GM19372 (cell line): ENCODE data around the gene GAREM2.

Source experiments
- ATAC-seq: cut with Tn5 transposase; IDR thresholded peaks from one replicate; pipeline ENCODE4 v1.9.1; 2021; ENCODE audit warnings: mild to moderate bottlenecking, low read depth, moderate library complexity; ENCODE audit not compliant: unreplicated experiment

GAREM2 gene

DNA sequence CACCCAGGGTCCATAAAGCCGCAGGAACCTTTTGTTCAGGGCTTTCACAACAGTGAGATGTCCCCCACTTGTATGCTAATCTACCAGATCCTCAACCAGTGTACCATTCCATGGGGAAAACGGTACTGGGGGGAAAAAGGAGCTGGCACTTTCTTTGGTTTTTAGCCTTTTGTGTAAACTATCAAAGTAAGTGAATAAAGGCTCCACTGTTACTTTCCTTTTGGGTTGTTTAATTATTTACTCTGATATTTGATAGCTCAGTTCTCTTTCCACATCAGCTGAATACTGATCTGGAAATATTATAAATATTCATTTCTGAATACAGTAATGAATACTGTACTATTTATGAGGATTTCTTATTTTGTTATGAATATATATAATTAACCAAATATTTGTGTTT is 51.2 kb downstream of the GAREM2 start:
- ATAC-seq = no peak

- no peak for ATAC-seq
Measured at GRCh38 chr2:26229595-26229994, 56.7 kb downstream of the GAREM2 start.

DNA sequence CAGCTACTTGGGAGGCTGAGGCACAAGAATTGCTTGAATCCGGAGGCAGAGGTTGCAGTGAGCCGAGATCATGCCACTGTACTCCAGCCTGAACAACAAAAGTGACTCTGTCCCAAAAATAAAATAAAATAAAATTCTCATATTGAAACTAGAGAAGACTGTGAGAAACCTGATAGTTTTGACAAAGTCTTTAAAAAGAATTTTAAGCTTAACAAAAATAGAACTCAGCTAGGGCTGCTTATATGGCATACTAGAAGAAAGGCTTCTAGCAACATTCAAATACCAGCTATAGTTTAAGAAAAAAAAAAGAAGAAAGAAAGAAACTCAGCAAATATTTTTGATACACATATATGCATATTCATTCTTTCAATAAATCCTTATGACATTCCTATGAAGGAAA is 57.9 kb downstream of the GAREM2 start:
- ATAC-seq = no peak

DNA sequence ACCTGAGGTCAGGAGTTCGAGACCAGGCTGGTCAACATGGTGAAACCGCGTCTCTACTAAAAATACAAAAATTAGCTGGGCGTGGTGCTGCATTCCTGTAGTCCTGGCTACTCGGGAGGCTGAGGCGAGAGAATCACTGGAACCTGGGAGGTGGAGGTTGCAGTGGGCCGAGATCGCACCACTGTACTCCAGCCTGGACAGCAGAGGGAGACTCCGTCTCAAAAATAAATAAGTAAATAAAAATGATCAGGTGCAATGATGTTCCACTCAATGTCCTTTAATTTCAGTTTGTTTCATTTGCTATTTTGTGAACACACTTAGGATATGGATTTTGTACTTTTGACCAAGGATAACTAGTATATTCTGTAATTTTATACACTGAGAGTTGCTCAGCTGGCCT is 62.2 kb downstream of the GAREM2 start:
- ATAC-seq = no peak

DNA sequence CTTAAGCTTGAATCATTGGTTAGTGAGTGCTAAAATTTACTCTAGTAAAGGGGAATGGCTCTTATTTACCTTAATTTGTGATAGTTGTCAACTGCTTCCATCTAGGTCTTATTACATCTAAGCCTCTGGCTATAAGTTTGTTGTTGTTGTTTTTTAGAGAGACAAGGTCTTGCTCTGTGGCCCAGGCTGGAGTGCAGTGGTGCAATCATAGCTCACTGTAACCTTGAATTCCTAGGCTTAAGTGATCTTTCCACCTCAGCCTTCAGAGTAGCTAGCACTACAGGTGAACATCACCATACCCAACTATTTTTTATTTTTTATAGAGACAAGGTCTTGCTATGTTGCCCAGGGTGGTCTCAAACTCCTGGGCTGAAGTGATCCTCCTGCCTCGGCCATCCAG is 65.0 kb downstream of the GAREM2 start:
- no peak for ATAC-seq

DNA sequence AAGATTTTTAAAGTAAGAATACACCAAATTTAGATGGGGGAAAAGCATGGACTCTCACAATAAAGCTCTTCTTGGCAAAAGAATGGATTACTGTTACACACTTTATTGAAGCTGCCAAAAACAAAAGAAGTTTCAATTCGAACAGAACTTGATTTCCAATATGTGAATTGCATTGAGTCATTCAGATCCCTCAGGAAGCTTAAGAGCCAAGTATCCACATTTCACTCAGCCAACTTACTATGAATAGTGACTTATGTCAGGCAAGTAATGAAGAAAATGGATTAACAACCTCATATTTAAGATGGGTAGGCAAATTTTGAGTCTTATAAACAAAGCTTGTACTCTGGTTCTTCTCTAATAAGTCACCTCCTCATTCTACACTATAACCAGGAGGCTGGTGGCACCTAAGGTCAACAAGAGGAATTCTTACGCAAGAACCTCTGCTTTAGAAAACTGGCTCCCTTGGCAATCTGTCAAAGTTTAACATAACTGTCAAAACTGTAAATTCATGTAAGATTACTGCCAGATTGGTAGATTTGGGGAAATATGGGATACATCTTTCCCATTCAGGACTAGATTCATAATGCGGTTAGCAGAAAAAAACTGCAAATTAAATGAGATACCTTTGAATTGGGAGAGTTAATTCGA is 65.5 kb downstream of the GAREM2 start:
- no peak for ATAC-seq
